ENCODE results near the gene AHCYL2.

Gene AHCYL2

DNA sequence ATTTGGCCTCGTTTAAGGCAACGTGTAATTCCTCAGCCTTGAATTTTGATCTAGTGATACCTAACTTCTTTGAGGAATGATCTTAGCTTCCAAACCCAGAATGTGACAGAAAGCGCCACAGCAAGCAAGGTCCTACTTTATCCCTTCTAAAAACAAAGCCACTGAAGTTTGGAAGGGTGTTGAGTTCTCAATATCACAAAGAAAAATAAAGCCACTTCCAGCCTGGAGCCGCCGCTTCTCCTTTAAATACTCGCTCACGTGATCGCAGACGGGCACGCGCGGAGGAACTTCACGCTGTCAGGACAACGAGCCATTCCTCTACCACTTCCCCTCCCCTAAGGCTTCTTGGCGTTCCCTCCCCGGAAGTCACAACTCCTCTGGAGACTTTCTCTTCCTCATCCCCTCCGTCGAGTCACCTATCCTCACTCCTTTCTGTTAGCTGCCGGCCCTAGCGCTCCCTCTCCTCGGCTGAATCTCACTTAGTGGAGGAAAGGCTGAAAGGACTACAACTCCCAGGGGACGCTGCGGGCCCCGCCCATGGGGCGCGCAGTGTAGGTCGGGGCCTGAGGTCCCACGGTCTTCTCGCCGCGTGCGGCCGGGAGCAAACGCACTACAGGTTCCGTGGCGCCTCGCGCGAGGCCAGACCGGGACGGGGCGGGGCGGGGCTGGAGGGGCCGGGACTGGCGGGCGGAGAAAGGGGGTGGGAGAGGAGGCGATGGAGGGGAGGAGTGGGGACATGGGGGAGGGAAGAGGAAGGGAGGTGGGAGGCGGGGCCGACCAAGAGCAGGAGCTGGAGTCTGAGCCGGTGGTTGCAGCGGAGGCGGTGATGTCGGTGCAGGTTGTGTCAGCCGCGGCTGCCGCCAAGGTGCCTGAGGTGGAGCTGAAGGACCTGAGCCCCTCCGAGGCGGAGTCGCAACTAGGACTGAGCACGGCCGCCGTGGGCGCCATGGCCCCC is at the start of gene AHCYL2:
Gene AHCYL2 (plus strand): TSS at position 780 of the 955 bp plus-strand sequence.
- peak; percentile 95 for DNase-seq

DNA sequence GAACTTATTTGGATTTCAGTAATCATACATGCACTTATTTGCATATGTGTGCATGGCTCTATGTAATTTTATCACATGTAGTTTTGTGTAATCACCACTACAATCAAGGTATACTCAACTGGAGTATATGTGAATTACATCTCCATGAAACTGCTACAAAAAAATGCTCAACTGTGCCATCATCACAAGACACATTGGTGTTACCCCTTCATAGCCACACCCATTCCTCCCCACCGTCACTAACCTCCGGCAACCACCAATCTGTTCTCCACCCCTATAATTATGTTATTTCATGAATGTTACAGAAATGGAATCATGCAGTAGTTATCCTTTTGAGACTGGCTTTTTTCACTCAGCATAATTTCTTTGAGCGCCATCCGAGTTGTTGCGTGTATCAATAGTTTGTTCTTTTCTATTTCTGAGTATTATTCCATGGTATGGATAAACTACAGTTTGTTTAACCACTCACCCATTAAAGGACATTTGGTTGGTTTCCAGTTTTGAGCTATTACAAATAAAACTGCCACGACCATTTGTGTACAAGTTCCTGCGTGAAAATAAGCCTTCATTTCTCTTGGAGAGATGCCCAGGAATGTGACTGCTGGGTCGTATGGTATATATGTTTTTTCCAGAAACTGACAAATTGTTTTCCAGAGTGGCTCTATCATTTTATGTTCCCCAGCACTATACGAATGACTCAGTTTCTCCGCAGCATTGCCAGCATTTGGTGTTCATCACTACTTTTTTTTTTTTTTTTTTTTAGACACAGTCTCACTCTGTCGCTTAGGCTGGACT is 47.7 kb upstream of the AHCYL2 start:
- DNase-seq: peak; percentile 64

DNA sequence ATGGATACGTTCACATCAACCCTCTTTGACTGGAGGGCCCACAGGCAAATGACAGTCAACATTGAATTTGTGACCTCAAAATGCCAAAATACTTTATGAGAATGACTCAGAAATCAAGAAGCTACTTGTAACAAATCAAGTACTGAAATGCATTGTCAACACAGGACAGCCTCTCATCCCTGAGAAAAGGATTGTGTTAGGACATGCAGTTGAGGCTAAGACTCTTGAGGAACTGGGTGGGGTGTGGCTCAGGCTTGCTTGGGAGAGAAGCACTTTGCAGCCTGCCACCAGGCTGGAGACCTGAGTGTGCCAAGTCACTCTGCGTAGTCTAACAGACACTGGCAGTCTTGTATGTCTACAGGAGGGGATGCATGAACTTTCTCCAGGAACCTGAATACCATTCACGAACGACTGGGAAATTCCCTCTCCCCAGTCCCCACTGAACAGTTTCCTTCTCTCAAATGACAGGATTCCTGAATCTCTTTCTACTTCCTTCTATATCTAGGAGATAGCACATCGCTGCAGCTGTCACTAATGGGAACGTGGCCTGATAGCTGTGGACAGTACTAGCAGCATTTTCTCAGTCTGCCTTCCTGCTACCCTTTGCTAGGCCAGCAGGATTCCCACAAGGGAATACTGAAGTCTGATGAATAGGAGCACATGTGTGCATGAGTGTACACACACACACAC is 39.7 kb upstream of the AHCYL2 start:
- DNase-seq: no peak

DNA sequence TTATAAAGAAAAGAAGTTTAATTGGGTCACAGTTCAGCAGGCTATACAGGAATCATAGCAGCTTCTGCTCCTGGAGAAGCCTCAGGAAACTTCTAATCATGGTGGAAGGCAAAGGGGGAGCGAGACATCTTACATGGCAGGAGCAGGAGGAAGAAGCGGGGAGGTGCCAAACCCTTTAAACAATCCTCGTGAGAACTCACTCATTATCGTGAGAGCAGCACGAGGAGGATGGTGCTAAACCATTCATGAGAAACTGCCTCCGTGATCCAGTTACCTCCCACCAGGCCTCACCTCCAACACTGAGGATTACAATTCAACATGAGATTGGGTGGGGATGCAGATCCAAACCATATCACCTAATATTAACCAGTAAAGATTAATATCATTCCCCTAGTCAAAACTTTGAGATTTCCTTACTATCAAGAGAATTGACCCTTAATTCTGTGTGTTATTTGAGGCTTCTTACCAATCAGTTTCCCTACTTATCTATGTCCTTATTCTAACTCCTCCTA is 38.0 kb upstream of the AHCYL2 start:
- DNase-seq: no peak

DNA sequence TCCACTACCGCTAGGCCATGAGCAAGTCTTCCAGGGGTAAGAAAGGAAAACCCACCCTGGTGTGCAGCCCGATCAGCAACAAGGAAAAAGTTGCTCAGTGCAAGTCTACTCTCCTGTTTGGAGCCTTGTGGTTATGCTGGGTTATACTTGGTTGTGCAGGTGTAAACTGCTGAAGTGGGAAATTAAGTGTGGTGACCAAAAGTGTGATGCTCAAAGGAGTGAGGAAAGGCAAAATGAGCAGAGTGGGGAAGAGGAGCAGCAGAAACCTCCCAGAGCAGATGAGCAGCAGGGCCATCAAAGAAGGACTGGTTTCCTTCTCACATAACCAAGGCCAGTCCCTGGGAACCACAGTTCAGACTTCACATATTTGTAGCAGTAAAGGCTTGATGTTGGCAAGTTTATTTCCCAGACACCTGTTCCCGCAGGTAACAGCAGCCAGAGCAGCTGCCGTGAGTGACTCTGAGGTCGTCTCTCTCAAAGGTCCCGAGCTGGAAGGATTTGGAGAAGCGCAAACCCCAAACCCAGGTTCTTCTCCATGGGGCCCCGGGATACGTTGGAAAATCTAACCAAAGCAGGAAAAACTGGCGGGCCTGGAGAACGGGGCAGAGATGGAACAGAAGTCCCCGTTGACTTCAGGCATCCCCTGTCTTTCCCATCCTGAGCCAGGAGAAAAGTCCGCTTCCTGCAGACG is 37.0 kb upstream of the AHCYL2 start:
- DNase-seq: no peak

DNA sequence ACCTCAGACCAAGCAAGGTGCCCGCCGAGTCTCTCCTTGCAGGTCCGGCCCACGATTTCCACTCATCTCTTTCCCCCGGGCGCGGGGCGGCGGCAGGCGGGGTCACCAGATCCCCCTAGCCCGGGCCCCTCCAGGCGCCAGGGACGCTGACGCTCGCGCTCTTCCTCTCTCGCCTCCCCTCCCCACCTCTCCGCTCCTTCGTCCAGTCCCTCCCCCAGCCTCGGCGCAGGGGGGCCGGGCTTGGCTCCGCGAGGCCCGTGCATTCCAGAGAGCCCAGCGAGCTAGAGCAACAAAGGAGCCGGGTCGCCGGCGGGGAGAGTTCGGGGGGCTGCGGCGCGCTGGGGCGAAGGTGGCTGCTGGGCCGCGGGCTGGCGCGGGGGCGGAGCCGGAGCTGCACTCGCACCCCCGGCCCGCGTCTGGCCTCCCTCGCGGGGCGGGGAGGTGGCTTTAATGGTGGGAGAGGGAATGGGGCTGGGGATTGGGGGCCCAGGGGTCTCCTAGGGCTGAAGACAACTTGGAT is 36.4 kb upstream of the AHCYL2 start, which contains the start of gene SMO:
Gene SMO (plus strand): TSS at position 262 of the 520 bp plus-strand sequence. CDS start 519 bp downstream, outside the sequence.
- no peak for DNase-seq

DNA sequence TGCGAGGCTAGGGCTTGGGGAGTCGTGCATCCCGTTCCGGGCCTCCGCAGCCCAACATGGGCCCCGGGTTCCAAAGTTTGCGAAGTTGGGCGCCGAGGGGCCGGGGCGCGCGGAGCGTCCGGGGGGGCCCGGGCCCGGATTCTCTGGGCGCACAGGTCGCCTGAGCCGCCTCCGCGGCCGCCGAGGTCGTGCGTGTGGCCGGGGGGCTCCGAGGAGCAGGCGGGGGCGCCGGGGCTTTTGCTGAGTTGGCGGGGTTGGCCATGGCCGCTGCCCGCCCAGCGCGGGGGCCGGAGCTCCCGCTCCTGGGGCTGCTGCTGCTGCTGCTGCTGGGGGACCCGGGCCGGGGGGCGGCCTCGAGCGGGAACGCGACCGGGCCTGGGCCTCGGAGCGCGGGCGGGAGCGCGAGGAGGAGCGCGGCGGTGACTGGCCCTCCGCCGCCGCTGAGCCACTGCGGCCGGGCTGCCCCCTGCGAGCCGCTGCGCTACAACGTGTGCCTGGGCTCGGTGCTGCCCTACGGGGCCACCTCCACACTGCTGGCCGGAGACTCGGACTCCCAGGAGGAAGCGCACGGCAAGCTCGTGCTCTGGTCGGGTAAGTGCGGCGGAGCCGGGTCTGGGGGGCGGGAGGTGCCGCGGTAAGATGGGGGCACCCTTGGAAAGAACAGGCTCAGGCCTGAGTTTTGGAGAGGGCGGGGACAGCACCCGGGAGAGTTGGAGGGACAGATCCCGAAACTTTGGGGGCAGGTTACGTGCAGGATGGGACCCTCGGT is 35.8 kb upstream of the AHCYL2 start:
- DNase-seq: no peak

DNA sequence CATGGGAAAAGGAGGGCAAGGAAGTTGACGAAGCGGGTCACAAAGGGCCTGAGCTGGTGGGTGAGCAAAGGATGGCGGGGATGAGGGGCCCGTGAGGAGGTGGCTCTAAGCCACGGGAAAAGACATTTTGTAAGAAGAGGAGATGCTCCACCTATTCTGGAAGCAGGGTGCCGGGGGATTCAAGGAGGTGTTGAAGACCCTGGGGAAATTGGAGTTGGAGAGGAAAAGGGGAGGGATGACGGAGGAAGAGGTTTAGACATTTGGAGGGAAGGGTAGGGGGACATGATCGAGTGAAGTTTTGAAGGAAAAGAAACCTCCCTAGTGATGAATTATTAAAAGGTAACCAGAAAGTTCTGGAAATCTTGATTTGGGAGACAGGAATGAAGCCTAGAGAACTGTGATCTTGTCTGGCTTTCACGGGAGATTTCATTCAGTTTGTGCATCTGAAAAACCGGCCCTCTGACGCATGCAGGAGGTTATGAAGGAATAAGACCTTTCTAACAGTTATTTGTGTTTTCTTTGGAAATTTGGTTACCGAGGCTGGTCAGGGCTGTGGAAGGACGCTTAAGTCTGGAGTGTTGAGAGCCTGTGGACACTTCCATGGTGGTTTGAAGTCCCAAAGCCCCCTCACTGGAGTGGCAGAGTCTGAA is 35.0 kb upstream of the AHCYL2 start:
- no peak for DNase-seq

DNA sequence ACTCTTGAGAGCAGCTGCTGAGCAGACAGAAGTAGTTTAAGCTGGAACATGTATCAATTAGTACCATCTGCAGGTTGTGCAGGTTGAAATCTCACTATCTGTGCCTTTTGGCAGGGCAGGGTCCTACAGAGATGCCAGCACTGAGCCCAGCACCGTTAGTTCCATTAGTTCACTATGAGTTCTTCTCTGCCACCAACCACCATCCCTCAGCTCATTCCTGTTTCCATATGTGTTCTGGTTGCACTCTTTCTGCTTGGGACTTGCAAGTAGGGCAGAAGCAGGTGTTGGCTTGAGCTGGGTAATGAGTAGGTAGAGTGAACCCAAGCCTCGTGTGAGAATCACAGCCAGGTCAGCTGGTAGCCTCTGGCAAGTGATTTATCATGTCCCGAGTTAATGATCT is 33.6 kb upstream of the AHCYL2 start:
- DNase-seq: no peak

DNA sequence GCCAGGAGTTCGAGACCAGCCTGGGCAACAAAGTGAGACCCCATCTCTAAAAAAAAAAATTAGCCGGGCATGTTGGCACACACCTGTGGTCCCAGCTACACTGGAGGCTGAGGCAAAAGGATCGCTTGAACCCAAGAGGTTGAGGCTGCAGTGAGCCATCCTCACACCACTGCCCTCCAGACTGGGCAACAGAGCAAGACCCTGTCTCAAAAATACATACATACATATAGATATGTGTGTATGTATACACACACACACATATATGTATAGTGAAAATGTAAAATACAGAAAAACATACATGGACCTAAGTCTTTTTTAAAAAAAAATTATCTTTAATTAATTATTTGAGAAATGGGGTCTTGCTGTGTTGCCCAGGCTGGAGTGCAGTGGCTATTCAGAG is 30.9 kb upstream of the AHCYL2 start:
- DNase-seq: no peak

DNA sequence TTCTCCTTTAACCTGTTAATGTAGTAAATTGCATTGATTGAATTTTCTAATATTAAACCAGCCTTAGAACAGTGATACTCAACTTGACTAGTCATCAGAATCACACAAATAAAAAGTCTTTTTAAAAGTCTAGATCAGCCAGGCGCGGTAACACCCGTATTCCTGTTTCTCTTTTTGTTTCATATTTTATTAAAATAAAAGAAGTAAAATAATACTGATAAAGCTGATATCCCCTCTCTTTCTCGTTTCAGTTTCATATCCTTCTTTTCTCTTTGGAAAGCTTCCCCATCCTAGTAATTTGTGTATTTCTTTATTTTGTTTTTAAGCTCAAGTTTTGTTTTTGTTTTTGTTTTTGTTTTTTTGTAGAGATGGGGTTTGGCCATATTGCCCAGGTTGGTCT is 27.1 kb upstream of the AHCYL2 start:
- no peak for DNase-seq

DNA sequence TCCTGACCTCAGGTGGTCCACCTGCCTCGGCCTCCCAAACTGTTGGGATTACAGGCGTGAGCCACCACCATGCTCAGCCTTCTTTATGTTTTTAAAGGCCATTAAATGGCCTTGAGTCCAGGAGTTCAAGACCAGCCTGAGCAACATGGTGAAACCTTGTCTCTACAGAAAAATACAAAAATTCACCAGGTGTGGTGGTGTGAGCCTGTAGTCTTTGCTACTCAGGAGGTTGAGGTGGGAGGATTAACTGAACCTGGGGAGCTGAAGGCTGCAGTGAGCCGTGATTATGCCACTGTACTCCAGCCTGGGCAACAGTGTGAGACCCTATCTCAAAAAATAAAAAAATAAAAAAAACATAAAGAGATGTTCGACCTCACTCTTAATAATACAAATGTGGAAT is 25.4 kb upstream of the AHCYL2 start:
- DNase-seq: no peak

DNA sequence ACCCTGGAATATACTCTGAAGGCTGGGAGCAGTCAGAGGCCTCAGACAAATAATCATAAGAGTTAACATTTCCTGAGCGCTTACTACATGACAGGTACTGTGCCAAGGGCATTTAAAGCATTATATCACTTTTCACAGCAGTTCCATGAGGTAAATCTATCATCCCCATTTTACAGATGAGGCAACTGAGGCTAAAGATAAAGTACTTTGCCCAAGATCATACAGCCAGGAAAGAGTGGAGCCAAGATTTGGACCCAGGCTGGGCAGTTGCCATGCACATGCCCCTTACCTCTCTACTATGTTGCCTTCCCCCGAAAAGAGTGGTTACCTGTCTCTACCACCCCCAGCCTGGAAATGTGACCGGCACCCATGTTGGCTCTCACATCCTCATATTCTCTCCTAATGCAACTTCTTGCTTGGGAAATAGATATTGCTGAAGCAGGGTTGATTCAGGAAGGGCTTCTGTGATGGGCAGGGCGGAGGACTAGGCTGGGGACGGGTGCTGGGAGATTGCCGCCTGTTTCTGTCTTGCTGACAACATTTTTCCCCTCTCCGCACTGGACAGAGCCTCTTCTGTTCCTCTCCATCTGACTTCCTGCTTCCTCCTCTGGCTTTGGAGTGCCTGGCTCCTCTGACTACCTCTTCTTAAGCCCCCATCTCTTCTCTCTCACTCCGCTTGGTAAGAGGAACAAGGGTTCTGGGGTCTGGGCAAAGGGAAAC is 22.6 kb upstream of the AHCYL2 start:
- no peak for DNase-seq

DNA sequence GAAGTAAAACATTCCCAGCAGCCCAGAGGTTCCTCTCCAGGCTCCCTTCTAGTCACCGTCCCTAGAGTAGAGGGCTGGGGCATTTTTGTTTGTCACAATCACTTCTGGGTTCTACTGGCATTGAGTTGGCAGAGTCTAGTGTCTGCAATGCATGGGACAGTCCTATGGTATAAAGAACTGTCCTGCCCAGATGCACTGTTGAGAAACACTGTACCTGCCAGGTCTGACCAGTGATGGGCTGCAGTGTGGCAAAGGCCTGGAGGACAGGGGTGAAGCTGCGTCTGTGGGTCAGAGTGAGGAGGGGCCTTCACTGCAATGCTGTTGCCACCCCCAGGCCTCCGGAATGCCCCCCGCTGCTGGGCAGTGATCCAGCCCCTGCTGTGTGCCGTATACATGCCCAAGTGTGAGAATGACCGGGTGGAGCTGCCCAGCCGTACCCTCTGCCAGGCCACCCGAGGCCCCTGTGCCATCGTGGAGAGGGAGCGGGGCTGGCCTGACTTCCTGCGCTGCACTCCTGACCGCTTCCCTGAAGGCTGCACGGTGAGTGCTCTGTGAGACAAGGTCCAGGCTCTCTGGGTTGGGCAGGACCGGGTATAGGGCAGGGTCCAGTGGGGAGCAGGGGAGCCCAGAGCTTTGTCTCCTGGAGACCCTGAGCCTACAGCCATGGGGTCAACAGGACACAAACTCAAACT is 21.6 kb upstream of the AHCYL2 start:
- no peak for DNase-seq

DNA sequence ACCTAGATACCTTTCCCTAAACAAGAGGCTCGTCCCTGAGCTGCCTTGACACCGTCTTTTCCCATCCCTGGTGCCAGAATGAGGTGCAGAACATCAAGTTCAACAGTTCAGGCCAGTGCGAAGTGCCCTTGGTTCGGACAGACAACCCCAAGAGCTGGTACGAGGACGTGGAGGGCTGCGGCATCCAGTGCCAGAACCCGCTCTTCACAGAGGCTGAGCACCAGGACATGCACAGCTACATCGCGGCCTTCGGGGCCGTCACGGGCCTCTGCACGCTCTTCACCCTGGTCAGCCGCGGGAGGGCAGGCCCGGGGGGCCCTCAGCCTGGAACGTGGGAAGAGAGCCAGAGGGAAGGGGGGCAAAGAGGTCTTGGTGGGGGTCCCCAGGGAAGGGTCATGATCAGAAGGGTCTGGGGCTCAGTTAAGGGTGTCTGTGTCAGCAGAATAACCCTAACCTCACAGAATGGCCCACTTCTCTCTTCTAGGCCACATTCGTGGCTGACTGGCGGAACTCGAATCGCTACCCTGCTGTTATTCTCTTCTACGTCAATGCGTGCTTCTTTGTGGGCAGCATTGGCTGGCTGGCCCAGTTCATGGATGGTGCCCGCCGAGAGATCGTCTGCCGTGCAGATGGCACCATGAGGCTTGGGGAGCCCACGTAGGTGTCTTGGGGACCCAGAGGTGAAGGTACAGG is 19.6 kb upstream of the AHCYL2 start:
- DNase-seq: no peak

DNA sequence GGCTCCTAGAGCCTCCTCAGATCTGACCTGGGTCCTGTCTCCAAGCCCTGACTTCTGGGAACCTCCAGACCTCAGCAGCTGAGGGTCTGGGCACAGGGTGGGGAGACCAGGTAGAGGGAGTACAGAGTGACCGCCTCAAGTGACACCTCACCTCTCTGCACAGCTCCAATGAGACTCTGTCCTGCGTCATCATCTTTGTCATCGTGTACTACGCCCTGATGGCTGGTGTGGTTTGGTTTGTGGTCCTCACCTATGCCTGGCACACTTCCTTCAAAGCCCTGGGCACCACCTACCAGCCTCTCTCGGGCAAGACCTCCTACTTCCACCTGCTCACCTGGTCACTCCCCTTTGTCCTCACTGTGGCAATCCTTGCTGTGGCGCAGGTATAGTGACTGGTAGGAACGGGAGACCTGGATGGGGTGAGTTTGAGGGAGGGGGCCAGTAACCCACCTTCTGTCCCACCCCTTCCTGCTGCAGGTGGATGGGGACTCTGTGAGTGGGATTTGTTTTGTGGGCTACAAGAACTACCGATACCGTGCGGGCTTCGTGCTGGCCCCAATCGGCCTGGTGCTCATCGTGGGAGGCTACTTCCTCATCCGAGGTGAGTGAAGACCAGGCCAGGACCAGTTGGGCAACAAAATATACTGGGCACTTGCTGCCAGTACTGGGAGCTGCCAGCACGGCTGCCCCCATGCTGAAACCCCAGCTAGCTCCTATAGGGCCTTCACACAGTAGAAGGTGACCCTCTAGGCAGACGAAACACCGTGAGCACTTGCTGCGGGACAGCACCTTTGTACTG is 18.6 kb upstream of the AHCYL2 start:
- DNase-seq: no peak

DNA sequence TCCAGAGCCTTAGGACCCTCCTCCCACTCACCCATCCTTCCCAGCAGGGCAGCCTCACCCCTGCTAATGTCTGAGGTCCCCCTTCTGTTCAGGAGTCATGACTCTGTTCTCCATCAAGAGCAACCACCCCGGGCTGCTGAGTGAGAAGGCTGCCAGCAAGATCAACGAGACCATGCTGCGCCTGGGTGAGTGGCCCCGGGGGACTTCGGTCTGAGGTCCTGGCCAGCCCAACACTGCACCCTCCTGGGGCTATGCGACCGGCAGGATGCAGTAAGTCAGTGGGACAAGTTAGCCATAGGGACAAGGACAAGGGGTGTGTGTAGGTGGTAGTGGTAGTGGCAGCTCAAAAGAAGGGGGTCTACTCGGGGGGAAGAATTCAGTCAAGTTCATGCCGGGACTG is 16.2 kb upstream of the AHCYL2 start:
- DNase-seq: no peak
